AML-193 (cell line): ENCODE measurements around the gene FZD10.

Source experiments
- DNase-seq, 2 experiments: peaks; one replicate each; lab custom pipeline; 2025; lab: John Stamatoyannopoulos, UW

The FZD10 gene

DNA sequence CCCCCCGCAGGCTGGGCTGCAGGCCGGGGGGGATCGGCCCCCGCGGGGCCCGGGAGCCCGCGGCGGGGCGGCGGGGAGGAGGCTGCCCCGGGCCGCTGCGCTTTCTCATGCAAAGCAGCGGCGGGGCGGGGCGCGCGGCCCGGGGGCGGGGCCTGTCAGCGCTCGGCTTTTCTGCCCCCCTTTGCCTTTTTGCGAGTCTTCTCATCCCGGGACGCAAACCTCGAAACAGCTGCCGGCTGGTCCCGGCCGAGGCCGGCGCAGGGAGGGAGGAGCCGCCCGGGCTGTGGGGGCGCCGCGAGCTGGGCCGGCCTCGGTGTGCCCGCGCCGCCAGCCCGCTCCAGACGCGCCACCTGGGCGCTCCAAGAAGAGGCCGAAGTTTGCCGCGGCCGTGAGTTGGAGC is at the start of gene FZD10:
Gene FZD10 (plus strand): TSS at position 198 of the 400 bp plus-strand sequence. CDS start 479 bp downstream, outside the sequence.
- no peak for DNase-seq

GRCh38 chr12:130114952-130115351 is 47.3 kb upstream of the FZD10 start:
- DNase-seq, result no peak

DNA sequence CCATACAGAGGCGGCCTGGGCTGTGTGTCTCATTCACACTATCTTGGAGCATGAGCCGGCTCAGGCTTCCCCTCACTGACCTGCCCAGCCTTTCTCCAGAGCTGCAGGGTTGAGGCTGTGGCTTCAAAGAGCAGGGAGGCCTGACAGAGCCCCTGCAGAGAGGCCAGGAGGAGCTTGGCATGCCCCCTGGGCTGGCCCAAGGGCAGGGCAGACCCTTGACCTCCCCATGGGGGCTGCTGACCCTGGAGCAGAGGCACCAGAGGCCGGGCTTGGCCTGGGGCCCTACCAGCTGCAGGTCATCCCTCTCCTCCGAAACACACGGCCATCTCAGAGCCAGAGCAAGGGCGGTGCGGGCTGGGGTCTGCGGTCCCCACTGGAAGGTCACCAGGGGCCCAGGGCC is 46.6 kb upstream of the FZD10 start:
- DNase-seq, result no peak

DNA sequence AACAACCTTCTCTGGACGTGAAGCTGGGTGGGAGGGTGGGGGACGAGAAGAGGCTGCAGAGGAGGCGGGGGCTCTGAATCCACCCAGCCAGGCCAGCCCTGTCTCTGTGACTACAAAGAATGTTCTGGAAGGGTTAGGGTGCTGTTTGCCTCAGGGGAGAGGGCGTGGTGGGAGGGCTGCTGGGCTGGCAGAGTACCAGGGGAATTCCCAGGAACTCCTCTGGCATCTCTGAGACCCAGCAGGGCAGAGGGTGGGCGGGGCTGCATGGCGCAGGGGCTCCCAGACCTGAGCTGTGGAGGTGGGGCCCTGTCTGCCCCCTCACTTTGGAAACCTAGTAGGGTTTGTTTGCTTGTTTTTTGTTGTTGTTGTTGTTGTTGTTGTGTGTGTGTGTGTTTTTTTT is 45.5 kb upstream of the FZD10 start:
- DNase-seq, result no peak

- DNase-seq, result no peak
Measured at GRCh38 chr12:130117233-130117632, 45.0 kb upstream of the FZD10 start.

- DNase-seq, result no peak
Measured at GRCh38 chr12:130117701-130118100, 44.6 kb upstream of the FZD10 start.

GRCh38 chr12:130118181-130118580 is 44.1 kb upstream of the FZD10 start:
- no peak for DNase-seq

GRCh38 chr12:130119241-130119861 is 42.9 kb upstream of the FZD10 start:
- no peak for DNase-seq

GRCh38 chr12:130120012-130120805 is 42.1 kb upstream of the FZD10 start:
- no peak for DNase-seq

DNA sequence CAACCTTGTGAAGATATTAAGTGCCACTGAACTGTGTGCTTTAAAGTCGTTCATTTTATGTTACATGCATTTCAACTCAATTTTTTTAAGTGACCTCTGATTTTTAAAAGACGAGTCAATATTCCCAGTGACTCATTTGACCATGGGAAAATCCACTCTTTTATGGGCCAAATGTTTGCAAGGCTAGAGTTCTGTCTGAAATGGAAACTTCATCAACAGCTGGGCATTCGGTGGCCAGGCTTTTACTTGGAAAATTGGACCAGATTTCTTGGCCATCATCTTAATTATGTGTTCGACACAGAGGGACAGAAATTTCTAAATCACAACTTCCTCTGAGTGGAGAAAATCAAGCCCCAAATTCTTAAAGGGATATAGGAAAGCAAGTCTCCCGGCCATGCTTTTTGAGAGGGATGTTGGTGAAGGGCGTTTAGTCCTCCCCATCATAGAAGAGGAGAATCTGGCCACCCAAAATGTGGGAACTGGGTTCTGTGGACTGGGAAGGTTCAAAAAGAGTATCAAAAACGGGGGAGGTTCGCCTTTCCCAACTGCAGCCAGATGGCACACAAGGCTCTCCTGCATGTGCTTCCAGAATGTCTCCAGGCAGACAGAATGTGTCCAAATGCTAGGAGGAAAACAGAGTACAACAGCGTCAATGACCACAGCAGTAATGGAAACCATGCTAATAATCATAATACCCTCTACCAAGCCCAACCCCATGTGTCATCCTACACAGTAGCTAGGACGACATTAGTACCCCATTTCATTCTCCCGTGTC is 40.9 kb upstream of the FZD10 start:
- DNase-seq, result no peak

GRCh38 chr12:130122356-130122755 is 39.9 kb upstream of the FZD10 start:
- no peak for DNase-seq

DNA sequence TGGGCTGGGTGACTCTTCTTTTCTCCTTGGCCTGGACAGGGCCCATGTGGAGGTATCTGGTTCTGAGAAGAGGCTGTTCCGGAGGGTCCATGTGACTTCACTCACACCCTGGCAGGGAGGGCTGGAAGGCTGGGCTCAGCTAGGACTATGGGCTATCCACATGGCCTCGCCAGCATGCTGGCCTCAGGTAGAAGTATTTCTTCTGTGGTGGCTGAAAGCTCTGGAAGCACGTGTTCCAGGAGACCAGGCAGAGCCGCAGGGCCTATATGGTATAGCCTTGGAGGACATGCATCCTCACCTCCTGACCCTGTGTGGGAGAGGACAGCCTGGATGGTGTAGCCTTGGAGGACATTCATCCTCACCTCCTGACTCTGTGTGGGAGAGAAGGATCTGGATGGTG is 38.2 kb upstream of the FZD10 start:
- DNase-seq, result no peak

GRCh38 chr12:130124605-130125244 is 37.5 kb upstream of the FZD10 start:
- DNase-seq, result no peak

GRCh38 chr12:130126023-130126432 is 36.2 kb upstream of the FZD10 start:
- no peak for DNase-seq

DNA sequence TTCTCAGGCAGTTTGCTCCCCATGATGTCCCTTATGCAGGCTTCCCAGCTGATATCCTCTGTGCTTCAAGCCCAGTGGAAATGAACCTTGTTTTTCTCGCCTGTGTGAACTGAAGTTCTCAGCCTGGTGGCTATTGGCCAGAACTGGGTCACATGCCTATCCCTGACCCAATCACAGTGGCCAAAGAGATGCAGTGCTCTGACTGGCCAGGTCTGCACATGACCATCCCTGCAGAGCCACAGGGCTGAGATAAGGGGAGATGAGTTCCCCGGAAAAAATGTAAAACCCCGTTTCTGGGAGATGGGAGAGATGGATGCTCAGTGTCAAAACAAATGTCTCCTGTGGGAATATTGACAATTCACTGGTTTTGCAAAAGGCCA is 34.7 kb upstream of the FZD10 start:
- no peak for DNase-seq

DNA sequence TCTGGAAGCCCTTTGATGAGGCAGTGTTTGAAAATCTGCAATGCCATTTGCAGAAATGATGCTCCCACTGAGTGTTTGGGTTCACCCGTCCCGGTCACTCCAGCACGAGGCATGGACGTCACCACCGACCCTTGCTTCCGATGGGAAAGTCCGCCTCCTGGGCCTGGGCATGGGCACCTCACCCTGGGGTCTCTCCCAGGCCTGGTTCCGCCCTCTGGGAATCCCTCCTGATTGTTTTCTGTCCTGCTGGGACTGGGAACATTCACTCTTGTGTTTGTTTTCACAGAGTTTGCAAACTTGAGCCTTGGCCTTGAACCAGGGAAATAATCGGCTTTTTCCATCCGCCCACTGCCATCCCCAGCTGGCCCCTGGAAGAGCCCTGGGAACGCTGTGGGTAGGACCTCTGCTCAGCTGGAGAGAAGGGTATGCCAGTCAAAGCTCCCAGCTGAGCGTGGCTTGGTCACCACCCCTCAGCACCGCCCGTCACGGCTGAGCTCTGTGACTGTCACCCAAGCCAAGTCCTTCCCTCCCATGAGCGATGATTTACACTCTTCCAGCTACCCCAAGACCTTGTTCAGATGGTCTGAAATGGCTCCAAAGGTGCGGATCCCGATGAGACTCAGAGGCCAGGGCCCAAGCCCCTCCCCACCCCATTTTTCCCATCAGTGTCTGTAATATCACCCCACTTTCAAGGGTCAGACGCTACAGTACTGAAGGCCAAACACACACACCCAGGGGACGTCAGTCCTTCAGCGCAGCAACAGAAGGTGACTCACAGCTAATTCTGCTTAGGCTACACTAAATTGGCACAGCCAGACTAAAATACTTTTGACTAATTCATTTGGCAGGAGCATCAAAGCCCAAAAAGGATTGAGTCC is 34.1 kb upstream of the FZD10 start:
- DNase-seq, result no peak

GRCh38 chr12:130128790-130129735 is 33.2 kb upstream of the FZD10 start:
- no peak for DNase-seq

DNA sequence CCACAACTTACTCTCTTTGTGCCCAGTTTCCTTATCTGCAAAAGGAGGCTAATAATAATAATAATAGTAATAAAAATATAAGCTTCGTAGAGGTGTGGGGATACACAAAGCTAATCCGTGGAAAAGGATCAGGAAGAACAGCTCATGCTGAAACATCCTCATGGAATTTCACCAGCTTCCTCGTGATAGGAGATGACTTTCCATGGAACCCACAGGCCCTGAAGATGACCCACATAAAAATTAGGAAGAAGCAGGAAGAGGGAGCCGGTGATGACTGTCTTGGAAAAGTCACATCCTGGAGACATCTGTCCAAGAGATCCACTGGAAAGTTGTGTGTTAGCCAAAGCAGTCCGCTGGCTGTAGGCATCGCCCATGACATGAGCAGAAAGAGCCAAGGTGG is 31.9 kb upstream of the FZD10 start:
- DNase-seq, result no peak

DNA sequence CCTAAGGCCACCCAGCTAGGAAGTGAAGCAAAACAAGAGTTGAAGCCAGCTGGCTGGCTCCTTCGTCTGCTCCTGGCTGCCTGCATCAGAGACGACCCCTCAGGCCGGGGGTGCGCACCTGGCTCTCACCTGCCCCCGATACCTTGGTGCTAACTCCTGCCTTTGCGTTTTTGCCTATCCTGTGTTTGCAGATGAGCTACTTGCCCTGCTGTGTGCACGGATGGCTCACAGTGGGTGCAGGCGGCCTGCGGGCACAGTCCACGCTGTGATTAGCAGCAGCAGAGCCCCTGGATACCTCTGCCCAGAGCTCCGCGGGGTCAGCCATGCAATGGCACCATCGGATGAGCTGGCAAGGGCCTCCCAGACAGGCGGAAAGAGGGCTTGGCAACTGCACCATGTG is 31.2 kb upstream of the FZD10 start:
- no peak for DNase-seq

GRCh38 chr12:130131801-130132200 is 30.5 kb upstream of the FZD10 start:
- DNase-seq, result no peak
